IMR-90 (cell line): ENCODE data around the gene SLC16A5. TPM values are rescaled to one million over a fixed set of nuclear protein-coding genes. Genes with fewer than 3 reads are reported as not detected.

ENCODE experiments used
- ATAC-seq: fragments of 200-7000 bp; cut with Tn5 transposase; 2 replicates; pipeline ENCODE4 v1.9.1; 2020; ENCODE audit warnings: low read depth, mild to moderate bottlenecking, moderate library complexity
- BruUV-seq: library from RNA; stranded (reverse); fragments of 400-500 nt; replicated peaks from 2 replicates; lab custom pipeline; 2021; lab: Mats Ljungman, UMichigan
- CTCF ChIA-PET: fragments of 300-600 bp; formaldehyde crosslinking; extraction: SDS; loops from one replicate; lab custom pipeline; 2021; ENCODE audit warnings: antibody characterized with exemption; lab: Yijun Ruan, JAX
- POLR2A ChIA-PET: fragments of 300-600 bp; sonication (Branson Sonifier 250); formaldehyde crosslinking; loops from one replicate; lab custom pipeline; 2022; ENCODE audit warnings: antibody characterized with exemption; ENCODE audit not compliant: unreplicated experiment; lab: Charles Lee
- DNase-seq: peaks from one replicate; pipeline ENCODE4 v3.0.0; 2013
- H2AFZ ChIP-seq: replicated peaks from 2 replicates; pipeline ENCODE3; 2013; ENCODE audit warnings: low read length, mild to moderate bottlenecking; ENCODE audit not compliant: poor library complexity
- H2AK5ac ChIP-seq: 2 replicates; pipeline ENCODE4 v1.6.1; 2013; ENCODE audit warnings: low read depth, low read length, inconsistent platforms
- H2AK9ac ChIP-seq: replicated peaks from 2 replicates; pipeline ENCODE3; 2013; ENCODE audit warnings: mild to moderate bottlenecking, low read depth, low read length, moderate library complexity; ENCODE audit not compliant: poor library complexity
- H2BK120ac ChIP-seq: 2 replicates; pipeline ENCODE4 v1.6.1; 2013; ENCODE audit warnings: low read depth, low read length, inconsistent platforms
- H2BK15ac ChIP-seq: 3 replicates; pipeline ENCODE4 v1.6.1; 2013; ENCODE audit warnings: low read depth, low read length, inconsistent platforms
- H2BK20ac ChIP-seq: 2 replicates; pipeline ENCODE4 v1.6.1; 2013; ENCODE audit warnings: low read depth, mild to moderate bottlenecking, inconsistent platforms, low read length, moderate library complexity
- H2BK5ac ChIP-seq: 2 replicates; pipeline ENCODE4 v1.6.1; 2013; ENCODE audit warnings: mild to moderate bottlenecking, low read depth, low read length, inconsistent platforms; ENCODE audit not compliant: poor library complexity, severe bottlenecking
- H3K14ac ChIP-seq: replicated peaks from 2 replicates; pipeline ENCODE4 v1.6.1; 2013; ENCODE audit warnings: low read depth, low read length, inconsistent platforms
- H3K18ac ChIP-seq: 2 replicates; pipeline ENCODE4 v1.6.1; 2013; ENCODE audit warnings: low read depth, low read length, control low read depth
- H3K23ac ChIP-seq: 2 replicates; pipeline ENCODE4 v1.6.1; 2013; ENCODE audit warnings: low read depth, low read length, inconsistent platforms
- H3K27ac ChIP-seq: 2 replicates; pipeline ENCODE4 v1.5.1; 2013; ENCODE audit warnings: mild to moderate bottlenecking, control low read depth, low read length; ENCODE audit not compliant: insufficient read depth
- H3K27me3 ChIP-seq: 2 replicates; pipeline ENCODE4 v1.6.1; 2013; ENCODE audit warnings: low read length; ENCODE audit not compliant: control insufficient read depth, insufficient read depth
- H3K36me3 ChIP-seq: 2 replicates; pipeline ENCODE4 v1.6.1; 2013; ENCODE audit warnings: low read length, mixed read lengths; ENCODE audit not compliant: control insufficient read depth, insufficient read depth
- H3K4ac ChIP-seq: 2 replicates; pipeline ENCODE4 v1.6.1; 2013; ENCODE audit warnings: low read depth, low read length, inconsistent platforms
- H3K4me1 ChIP-seq: 2 replicates; pipeline ENCODE4 v1.6.1; 2013; ENCODE audit warnings: low read length, mixed read lengths; ENCODE audit not compliant: control insufficient read depth, insufficient read depth
- H3K4me2 ChIP-seq: 2 replicates; pipeline ENCODE4 v1.6.1; 2013; ENCODE audit warnings: low read depth, mild to moderate bottlenecking, control low read depth, low read length, moderate library complexity
- H3K4me3 ChIP-seq: 2 replicates; pipeline ENCODE4 v1.5.1; 2013; ENCODE audit warnings: low read depth, mild to moderate bottlenecking, control low read depth, low read length, moderate library complexity; ENCODE audit not compliant: insufficient read depth
- H3K56ac ChIP-seq: 2 replicates; pipeline ENCODE4 v1.6.1; 2013; ENCODE audit warnings: low read length, inconsistent platforms; ENCODE audit not compliant: insufficient read depth; ENCODE audit errors: extremely low read depth
- H3K79me1 ChIP-seq, 2 experiments: 2 replicates each; pipeline ENCODE4 v1.6.1; 2013; ENCODE audit warnings: low read length in 2 of 2, inconsistent platforms in 1 of 2, low read depth in 1 of 2
- H3K9ac ChIP-seq: 2 replicates; pipeline ENCODE4 v1.6.1; 2013; ENCODE audit warnings: low read depth, low read length, control low read depth
- H3K9me1 ChIP-seq: 2 replicates; pipeline ENCODE4 v1.6.1; 2013; ENCODE audit warnings: low read length, inconsistent platforms; ENCODE audit not compliant: insufficient read depth
- H3K9me3 ChIP-seq: 2 replicates; pipeline ENCODE4 v1.6.1; 2013; ENCODE audit warnings: low read length; ENCODE audit not compliant: control insufficient read depth, insufficient read depth
- H4K20me1 ChIP-seq: 2 replicates; pipeline ENCODE4 v1.6.1; 2013; ENCODE audit warnings: low read length, inconsistent platforms; ENCODE audit not compliant: insufficient read depth
- H4K5ac ChIP-seq: 2 replicates; pipeline ENCODE4 v1.6.1; 2013; ENCODE audit warnings: mild to moderate bottlenecking, low read depth, low read length, control low read depth
- H4K8ac ChIP-seq, 2 experiments: 2 replicates each; pipeline ENCODE4 v1.6.1; 2013; ENCODE audit warnings: low read depth in 2 of 2, low read length in 2 of 2, control low read depth in 1 of 2, inconsistent platforms in 1 of 2
- H4K91ac ChIP-seq: 2 replicates; pipeline ENCODE4 v1.6.1; 2013; ENCODE audit warnings: low read depth, low read length, inconsistent platforms; ENCODE audit not compliant: insufficient read depth
- BHLHE40 ChIP-seq: fragments of 150-350 bp; IDR thresholded peaks from 2 replicates; pipeline ENCODE4 v1.6.1; 2016; ENCODE audit warnings: mild to moderate bottlenecking, low read depth, low read length
- FOS ChIP-seq: fragments of 150-350 bp; IDR thresholded peaks from 2 replicates; pipeline ENCODE4 v1.6.1; 2016; ENCODE audit warnings: low read depth, low read length
- MAFK ChIP-seq: IDR thresholded peaks from 2 replicates; pipeline ENCODE4 v1.6.1; 2012; ENCODE audit warnings: low read depth, low read length, improper control_type of control experiment
- NFE2L2 ChIP-seq: fragments of 150-350 bp; IDR thresholded peaks from 2 replicates; pipeline ENCODE4 v1.6.1; 2016; ENCODE audit warnings: low read depth, mild to moderate bottlenecking, low read length
- RFX5 ChIP-seq: IDR thresholded peaks from 2 replicates; pipeline ENCODE4 v1.8.0; 2012; ENCODE audit warnings: low read depth, mild to moderate bottlenecking, low read length, moderate library complexity
- SMC3 ChIP-seq: fragments of 150-350 bp; IDR thresholded peaks from 2 replicates; pipeline ENCODE4 v1.6.1; 2016; ENCODE audit warnings: low read depth, mild to moderate bottlenecking, antibody characterized with exemption, low read length, moderate library complexity
- WGBS, 2 experiments: methylation state at CpG; one replicate each; pipeline versions ENCODE4 v1.1.5 to v1.1.7; 2013; ENCODE audit warnings: missing lambda C conversion rate in 2 of 2; ENCODE audit not compliant: insufficient read length in 1 of 2; ENCODE audit errors: extremely low coverage in 2 of 2; 5-methylcytosine and 5-hydroxymethylcytosine counted together
- dilution Hi-C: fragments of 300-500 bp; cut with HindIII; formaldehyde crosslinking; loops from one replicate; pipeline ENCODE4 v1.14.3; 2018; ENCODE audit warnings: low sequenced_read_pairs; ENCODE audit not compliant: unreplicated experiment
- in situ Hi-C: fragments of 300-500 bp; cut with MboI; formaldehyde crosslinking; loops from 3 replicates; pipeline ENCODE4 v1.14.3; 2019; ENCODE audit warnings: low sequenced_read_pairs, inconsistent platforms, mixed read lengths
- intact Hi-C: fragments of 100-400 bp; cut with micrococcal nuclease; formaldehyde crosslinking; loops from 2 replicates; pipeline ENCODE4 v1.10.0; 2022
- polyA plus RNA-seq, 3 experiments: library from polyadenylated mRNA; depleted of rRNA; stranded (reverse); fragments of >200 nt; gene quantifications; 2 replicates each; pipeline ENCODE4 v1.2.3, GENCODE V29; 2012; ENCODE audit warnings: low replicate concordance in 1 of 3
- total RNA-seq: library from RNA; depleted of rRNA; stranded (reverse); fragments of >200 nt; gene quantifications from 2 replicates; pipeline ENCODE4 v1.2.3, GENCODE V29; 2012

Gene SLC16A5
- total and polyA plus RNA-seq, 2 of the 4 experiments (the other 2 are of a cell fraction), result 1.8 to 7.1 TPM

DNA sequence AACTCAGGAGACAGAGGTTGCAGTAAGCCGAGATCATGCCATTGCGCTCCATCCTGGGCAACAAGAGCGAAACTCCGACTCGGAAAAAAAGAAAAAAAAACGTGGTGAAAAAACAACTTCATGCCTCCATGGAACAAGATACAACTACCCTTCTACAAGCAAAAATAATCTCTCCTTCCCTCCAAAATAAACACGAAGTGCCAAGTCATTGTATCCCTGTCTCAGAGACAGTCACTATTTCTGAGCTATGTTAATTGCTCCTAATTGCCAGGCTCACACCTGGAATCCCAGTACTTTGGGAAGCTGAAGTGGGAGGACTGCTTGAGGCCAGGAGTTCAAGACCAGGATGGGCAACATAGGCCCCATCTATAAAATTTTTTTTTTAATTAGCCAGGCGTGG, 19.0 kb upstream of the SLC16A5 start:
- DNase-seq, result no peak

More for the DNA sequence above, 19.0 kb upstream of the SLC16A5 start:
- no peak overlapping the region for H2BK120ac ChIP-seq
- TF ChIP-seq MAFK (no peak), FOS (no peak), NFE2L2 (no peak), RFX5 (no peak), BHLHE40 (no peak), SMC3 (no peak)
- H3K23ac ChIP-seq, result no peak overlapping the region
- no peak overlapping the region for H2AK5ac ChIP-seq
- no peak overlapping the region for H2BK20ac ChIP-seq
- no peak overlapping the region for H3K4me2 ChIP-seq
- 100% methylated on average over 1 of the region's 8 CpGs; no CpG with 5 or more reads in 1 of the 2 experiments for WGBS, 2 experiments
- no peak overlapping the region for H3K27ac ChIP-seq
- no peak overlapping the region for H3K18ac ChIP-seq
- H3K14ac ChIP-seq, result no peak overlapping the region
- H3K4ac ChIP-seq, result no peak overlapping the region
- 0 out of 2 replicates have a peak, but pooled peaks cover 3% of the 10 kb centered on the region for H3K9me1 ChIP-seq
- peaks cover 15% of the 10 kb centered on the region; the same call in 1 of the 2 replicates for H3K36me3 ChIP-seq
- H3K4me3 ChIP-seq, result no peak overlapping the region
- POLR2A ChIA-PET, result no interaction called here
- H3K79me1 ChIP-seq, result peaks cover 0 to under 1% of the 10 kb centered on the region in 2 experiments; a peak in 1 of 4 replicates
- in situ Hi-C loops (loop anchor here (10.0 to 25.0 kb wide), 2 partner anchors 136 to 344 kb away; partner anchors contain the start of genes GRB2 and NUP85), dilution Hi-C loops (no loop called here), intact Hi-C loops (loop anchor here (10.0 kb wide), 1 partner anchor 136 kb away; the partner anchor contains the start of gene NUP85)
- no peak overlapping the region for H4K8ac ChIP-seq
- no peaks in the 10 kb centered on the region for H3K4me1 ChIP-seq
- no peaks in the 10 kb centered on the region for H4K20me1 ChIP-seq
- H2AK9ac ChIP-seq, result no peak overlapping the region
- no peak overlapping the region for H2BK5ac ChIP-seq
- H2AFZ ChIP-seq, result no peak overlapping the region
- CTCF ChIA-PET, result interaction anchor here (0.6 kb wide), 1 partner anchor 45 kb away, joined by 3 read pairs; no protein-coding TSS in a partner anchor
- no peak for ATAC-seq
- no peak overlapping the region for H4K5ac ChIP-seq
- BruUV-seq, result no TSS peak
- H2BK15ac ChIP-seq, result no peak overlapping the region
- H3K9ac ChIP-seq, result no peak overlapping the region
- no peak overlapping the region for H4K91ac ChIP-seq
- no peaks in the 10 kb centered on the region for H3K9me3 ChIP-seq
- H3K27me3 ChIP-seq, result no peaks in the 10 kb centered on the region
- no peak overlapping the region for H3K56ac ChIP-seq
